HFF-Myc (cell line): Measurements from ENCODE around the gene LOC101059915.
"Not testable (repeated sequence)": the region's sequence is repeated elsewhere in the genome, so short reads cannot be mapped to it uniquely, and the experiment has no call there.

ENCODE experiments used
- DNase-seq: peaks from one replicate; pipeline ENCODE4 v3.0.0-alpha.2; 2011; ENCODE audit warnings: low read depth; ENCODE audit errors: extremely low read depth
- H3K4me3 ChIP-seq: replicated peaks from 2 replicates; pipeline ENCODE4 v1.5.1; 2011; ENCODE audit warnings: low read depth, mild to moderate bottlenecking, control low read depth, low read length
- CTCF ChIP-seq: IDR thresholded peaks from 2 replicates; pipeline ENCODE4 v1.5.1; 2012; ENCODE audit warnings: mild to moderate bottlenecking, low read depth, low read length, control low read depth; ENCODE audit errors: missing control alignments

LOC101059915 gene

GRCh38 chrX:71637848-71638247, 29.5 kb upstream of the LOC101059915 start:
- no peak for DNase-seq
- TF ChIP-seq CTCF, result no peak
- H3K4me3 ChIP-seq, result no peak overlapping the region

- DNase-seq, result no peak
- TF ChIP-seq CTCF, result no peak
- no peak overlapping the region for H3K4me3 ChIP-seq
These were observed 28.9 kb upstream of the LOC101059915 start for GRCh38 chrX:71638409-71638808.

- TF ChIP-seq CTCF, result no peak
- no peak for DNase-seq
- H3K4me3 ChIP-seq, result no peak overlapping the region
These were observed 27.3 kb upstream of the LOC101059915 start for GRCh38 chrX:71640002-71640401.

DNA sequence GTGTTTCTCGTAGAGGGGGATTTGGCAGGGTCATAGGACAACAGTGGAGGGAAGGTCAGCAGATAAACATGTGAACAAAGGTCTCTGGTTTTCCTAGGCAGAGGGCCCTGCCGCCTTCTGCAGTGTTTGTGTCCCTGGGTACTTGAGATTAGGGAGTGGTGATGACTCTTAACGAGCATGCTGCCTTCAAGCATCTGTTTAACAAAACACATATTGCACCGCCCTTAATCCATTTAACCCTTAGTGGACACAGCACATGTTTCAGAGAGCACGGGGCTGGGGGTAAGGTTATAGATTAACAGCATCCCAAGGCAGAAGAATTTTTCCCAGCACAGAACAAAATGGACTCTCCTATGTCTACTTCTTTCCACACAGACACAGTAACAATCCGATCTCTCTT, 22.9 kb upstream of the LOC101059915 start:
- H3K4me3 ChIP-seq, DNase-seq: not testable (repeated sequence)

- no peak for DNase-seq
- no peak overlapping the region for H3K4me3 ChIP-seq
- no peak for TF ChIP-seq CTCF
These were observed 16.9 kb upstream of the LOC101059915 start for GRCh38 chrX:71650333-71650969.

GRCh38 chrX:71652405-71652804, 14.9 kb upstream of the LOC101059915 start:
- peak; percentile 14 for DNase-seq
- TF ChIP-seq CTCF, result peak; percentile 39
- H3K4me3 ChIP-seq, result no peak overlapping the region

GRCh38 chrX:71653344-71653743, 14.0 kb upstream of the LOC101059915 start:
- H3K4me3 ChIP-seq, result no peak overlapping the region
- no peak for TF ChIP-seq CTCF
- no peak for DNase-seq
